Testis (tissue), 3 donors: ENCODE measurements around the gene INTS4. TPM values are rescaled to one million over a fixed set of nuclear protein-coding genes. Genes with fewer than 3 reads are reported as not detected.
"Not testable (repeated sequence)": the region's sequence is repeated elsewhere in the genome, so short reads cannot be mapped to it uniquely, and the experiment has no call there.

Source experiments
- DNase-seq: peaks from one replicate; pipeline ENCODE4 v3.0.0-alpha.2; 2019
- H3K27ac ChIP-seq, 2 donors: fragments of 200-600 bp; sonication (generic); one replicate each; pipeline ENCODE4 v1.5.1; 2019
- H3K27me3 ChIP-seq: fragments of 200-600 bp; sonication (generic); one replicate; pipeline ENCODE4 v1.5.1; 2019
- H3K36me3 ChIP-seq: fragments of 200-600 bp; sonication (generic); one replicate; pipeline ENCODE4 v1.5.1; 2017; ENCODE audit warnings: low read depth; ENCODE audit errors: missing control alignments
- H3K4me1 ChIP-seq: fragments of 200-600 bp; sonication (generic); one replicate; pipeline ENCODE4 v1.5.1; 2019
- H3K4me3 ChIP-seq, 2 donors: fragments of 200-600 bp; sonication (generic); one replicate each; pipeline ENCODE4 v1.5.1; 2017 to 2019
- H3K9me3 ChIP-seq: fragments of 200-600 bp; sonication (generic); one replicate; pipeline ENCODE4 v1.5.1; 2017
- CTCF ChIP-seq, 3 experiments: fragments of 450-650 bp in 2 of 3; fragments of 200-600 bp in 1 of 3; sonication (generic) in 1 of 3; IDR thresholded peaks; one replicate each; pipeline ENCODE4 v1.5.1; 2016 to 2019; ENCODE audit warnings: antibody characterized with exemption in 3 of 3, mild to moderate bottlenecking in 2 of 3, moderate library complexity in 1 of 3
- POLR2A ChIP-seq: fragments of 450-650 bp; IDR thresholded peaks from one replicate; pipeline ENCODE4 v1.6.1; 2017; ENCODE audit warnings: antibody characterized with exemption, mild to moderate bottlenecking, moderate library complexity
- WGBS, 2 donors: methylation state at CpG; one replicate each; pipeline ENCODE4 v1.1.5; 2018; 5-methylcytosine and 5-hydroxymethylcytosine counted together
- intact Hi-C: fragments of 100-400 bp; cut with DNase I; formaldehyde crosslinking; loops from one replicate; pipeline ENCODE4 v1.15.1; 2023; ENCODE audit warnings: low total_unique reads
- polyA plus RNA-seq: library from polyadenylated mRNA; stranded (reverse); fragments of 350-450 nt; fragmentation: Illumina TruSeq; extraction: RNeasy Lipid Tissue Mini Kit (QIAGEN cat#74804); gene quantifications from one replicate; pipeline ENCODE4 v1.2.3, GENCODE V29; 2014; ENCODE audit warnings: low read depth, low replicate concordance; ENCODE audit not compliant: insufficient read depth
- total RNA-seq, 2 donors: library from RNA; depleted of rRNA; stranded (reverse); fragments of >200 nt; gene quantifications; one replicate each; pipeline ENCODE4 v1.2.3, GENCODE V29; 2016

INTS4 gene
- total and polyA plus RNA-seq, 3 donors from 2014 or later: 20.2 to 48.2 (median 37.4) TPM

GRCh38 chr11:78009062-78009461 lies 14.6 kb upstream of the INTS4 start:
- Histone ChIP-seq H3K27me3 (no peaks in the 10 kb centered on the region), H3K36me3 (no peaks in the 10 kb centered on the region), H3K27ac (no peak overlapping the region), H3K4me1 (no peaks in the 10 kb centered on the region), H3K9me3 (no peaks in the 10 kb centered on the region), H3K4me3 (no peak overlapping the region)
- 87 to 95% methylated on average over 2 of the region's 2 CpGs for WGBS, 2 donors
- intact Hi-C loops: no loop called here
- TF ChIP-seq CTCF (IDR thresholded peaks at IDR 0.05) (no peak), POLR2A (no peak)
- no peak for DNase-seq

- intact Hi-C loops: no loop called here
- Histone ChIP-seq H3K9me3 (no peaks in the 10 kb centered on the region), H3K27me3 (no peaks in the 10 kb centered on the region), H3K27ac (no peak overlapping the region), H3K36me3 (no peaks in the 10 kb centered on the region), H3K4me1 (peaks cover 3% of the 10 kb centered on the region), H3K4me3 (no peak overlapping the region)
- WGBS, 2 donors: 8% methylated on average over 1 of the region's 1 CpG; no CpG with 5 or more reads in 1 of the 2 donors
- peak; percentile 49 for DNase-seq
- TF ChIP-seq CTCF (IDR thresholded peaks at IDR 0.05) (peak; percentile 24 to 54 (median 27)), POLR2A (no peak)
Measured at GRCh38 chr11:78000193-78000592, 5.7 kb upstream of the INTS4 start.

- Histone ChIP-seq H3K4me3 (no peak overlapping the region), H3K36me3 (no peaks in the 10 kb centered on the region), H3K9me3 (no peaks in the 10 kb centered on the region), H3K4me1 (peaks cover 3% of the 10 kb centered on the region), H3K27ac (no peak overlapping the region), H3K27me3 (no peaks in the 10 kb centered on the region)
- intact Hi-C loops: loop anchor here (10.0 kb wide), 1 partner anchor 175 kb away; the partner anchor contains the start of genes AAMDC and RSF1
- no peak for DNase-seq
- TF ChIP-seq POLR2A (no peak), CTCF (IDR thresholded peaks at IDR 0.05) (no peak)
- 89 to 95% methylated on average over 1 of the region's 1 CpG for WGBS, 2 donors
Measured at GRCh38 chr11:77999446-78000030, 5.1 kb upstream of the INTS4 start.

GRCh38 chr11:77993902-77994301 lies 566 bp downstream of the INTS4 start:
- H3K4me3 ChIP-seq: peak overlapping the region; percentile 66 to 76
- no peaks in the 10 kb centered on the region for H3K27me3 ChIP-seq
- DNase-seq: no peak
- 1 to 2% methylated on average over 11 of the region's 11 CpGs for WGBS, 2 donors
- H3K36me3 ChIP-seq: no peaks in the 10 kb centered on the region
- H3K9me3 ChIP-seq: no peaks in the 10 kb centered on the region
- H3K4me1 ChIP-seq: peaks cover 3% of the 10 kb centered on the region
- H3K27ac ChIP-seq: peak overlapping the region; percentile 2 to 80
- intact Hi-C loops: loop anchor here (10.0 kb wide), 1 partner anchor 169 kb away; the partner anchor contains the start of genes AAMDC and RSF1
- TF ChIP-seq POLR2A (no peak), CTCF (IDR thresholded peaks at IDR 0.05) (no peak)

GRCh38 chr11:77990981-77991380 lies 3.5 kb downstream of the INTS4 start:
- H3K4me1 ChIP-seq: peaks cover 3% of the 10 kb centered on the region
- no peak overlapping the region for H3K4me3 ChIP-seq
- WGBS, 2 donors: 88 to 93% methylated on average over 5 of the region's 5 CpGs
- intact Hi-C loops: loop anchor here (10.0 kb wide), 1 partner anchor 166 kb away; the partner anchor contains the start of genes AAMDC and RSF1
- no peak overlapping the region for H3K27ac ChIP-seq
- no peak for TF ChIP-seq CTCF (IDR thresholded peaks at IDR 0.05)
- TF ChIP-seq POLR2A: no peak
- no peak for DNase-seq
- H3K9me3 ChIP-seq: no peaks in the 10 kb centered on the region
- H3K36me3 ChIP-seq: no peaks in the 10 kb centered on the region
- H3K27me3 ChIP-seq: no peaks in the 10 kb centered on the region

- H3K27ac ChIP-seq, intact Hi-C loops: not testable (repeated sequence)
- 92 to 97% methylated on average over 8 of the region's 8 CpGs for WGBS, 2 donors
Measured at GRCh38 chr11:77986456-77986855, 8.0 kb downstream of the INTS4 start.

More at GRCh38 chr11:77986456-77986855, 8.0 kb downstream of the INTS4 start:
- H3K27me3 ChIP-seq, H3K4me3 ChIP-seq, H3K4me1 ChIP-seq, DNase-seq, H3K36me3 ChIP-seq, H3K9me3 ChIP-seq: not testable (repeated sequence)
